Erythroblast (primary cell): ENCODE data around the gene RCSD1.

ENCODE experiments used
- GATA1 ChIP-seq: IDR thresholded peaks from 2 replicates; pipeline ENCODE4 v1.6.1; 2011; ENCODE audit warnings: low read depth, mild to moderate bottlenecking, control low read depth, low read length, moderate library complexity
- POLR2A ChIP-seq: IDR thresholded peaks from 2 replicates; pipeline ENCODE4 v1.6.1; 2011; ENCODE audit warnings: mild to moderate bottlenecking, low read length

DNA sequence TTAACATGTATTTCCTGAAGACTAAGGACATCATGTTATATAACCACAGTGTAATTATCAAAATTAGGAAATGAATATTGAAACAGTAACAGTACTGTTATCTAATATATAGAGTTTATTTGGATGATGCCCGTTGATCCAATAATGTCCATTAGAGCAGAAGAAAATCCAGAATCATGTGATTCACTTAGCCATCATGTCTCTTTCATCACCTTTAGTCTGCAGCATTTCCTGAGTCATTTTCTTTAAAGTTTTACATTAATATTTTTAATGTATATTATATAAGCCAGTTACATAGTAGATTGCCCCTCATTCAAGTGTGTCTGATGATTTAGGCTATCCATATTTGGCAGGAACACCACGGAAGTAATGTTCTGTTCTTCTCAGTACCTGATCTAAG, 120.6 kb downstream of the RCSD1 start:
- TF ChIP-seq POLR2A (no peak), GATA1 (no peak)
